ENCODE measurements around the gene DYNLRB2.

The DYNLRB2 gene

GRCh38 chr16:80511824-80512592 lies 28.8 kb upstream of the DYNLRB2 start:
- DNase-seq (ENCODE audit: low read depth), result no peak
- TF ChIP-seq, protein P1, sequence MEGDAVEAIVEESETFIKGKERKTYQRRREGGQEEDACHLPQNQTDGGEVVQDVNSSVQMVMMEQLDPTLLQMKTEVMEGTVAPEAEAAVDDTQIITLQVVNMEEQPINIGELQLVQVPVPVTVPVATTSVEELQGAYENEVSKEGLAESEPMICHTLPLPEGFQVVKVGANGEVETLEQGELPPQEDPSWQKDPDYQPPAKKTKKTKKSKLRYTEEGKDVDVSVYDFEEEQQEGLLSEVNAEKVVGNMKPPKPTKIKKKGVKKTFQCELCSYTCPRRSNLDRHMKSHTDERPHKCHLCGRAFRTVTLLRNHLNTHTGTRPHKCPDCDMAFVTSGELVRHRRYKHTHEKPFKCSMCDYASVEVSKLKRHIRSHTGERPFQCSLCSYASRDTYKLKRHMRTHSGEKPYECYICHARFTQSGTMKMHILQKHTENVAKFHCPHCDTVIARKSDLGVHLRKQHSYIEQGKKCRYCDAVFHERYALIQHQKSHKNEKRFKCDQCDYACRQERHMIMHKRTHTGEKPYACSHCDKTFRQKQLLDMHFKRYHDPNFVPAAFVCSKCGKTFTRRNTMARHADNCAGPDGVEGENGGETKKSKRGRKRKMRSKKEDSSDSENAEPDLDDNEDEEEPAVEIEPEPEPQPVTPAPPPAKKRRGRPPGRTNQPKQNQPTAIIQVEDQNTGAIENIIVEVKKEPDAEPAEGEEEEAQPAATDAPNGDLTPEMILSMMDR (IDR thresholded peaks at IDR 0.05; ENCODE audit: low read depth, low read length, missing control alignments), result no peak
- no peak overlapping the region for H3K4me3 ChIP-seq (ENCODE audit: low read depth, low read length)
- in situ Hi-C loops (cut with HindIII; ENCODE audit: low sequenced_read_pairs), result no loop called here

DNA sequence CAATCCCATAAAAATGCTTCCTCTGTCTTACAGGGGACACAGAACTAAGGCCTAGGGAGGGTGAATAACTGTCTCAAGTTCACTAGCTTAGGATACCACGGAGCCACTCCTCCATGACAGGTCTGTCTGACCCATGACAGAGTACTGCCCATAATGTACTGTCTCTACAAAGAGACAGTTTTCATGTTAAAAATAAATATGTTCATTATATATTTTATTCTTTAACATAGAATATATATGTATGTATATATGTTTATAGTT lies 28.3 kb upstream of the DYNLRB2 start:
- TF ChIP-seq, protein P1 (IDR thresholded peaks at IDR 0.05; ENCODE audit: low read depth, low read length, missing control alignments), result no peak
- H3K4me3 ChIP-seq (ENCODE audit: low read depth, low read length), result no peak overlapping the region
- DNase-seq (ENCODE audit: low read depth), result no peak
- in situ Hi-C loops (cut with HindIII; ENCODE audit: low sequenced_read_pairs), result no loop called here

DNA sequence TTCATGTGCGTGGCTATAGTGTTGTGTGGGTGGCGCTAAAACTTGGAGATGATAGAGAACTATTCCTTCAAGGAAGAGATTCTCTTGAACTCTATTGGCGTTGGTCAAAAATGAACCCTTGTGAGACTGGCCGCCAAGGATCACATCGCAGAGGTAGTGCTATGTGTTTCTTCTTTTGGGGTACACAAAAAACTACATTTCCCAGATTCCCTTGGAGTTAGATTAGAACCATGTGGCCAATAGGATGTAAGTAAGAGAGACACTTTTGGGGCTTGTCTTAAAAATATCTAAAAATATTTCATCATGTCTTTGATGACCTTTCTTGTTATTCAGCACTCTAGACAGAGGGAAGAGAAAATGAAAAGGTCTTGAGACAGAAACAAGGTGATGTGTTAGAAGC lies 25.4 kb upstream of the DYNLRB2 start:
- H3K4me3 ChIP-seq (ENCODE audit: low read depth, low read length), result no peak overlapping the region
- in situ Hi-C loops (cut with HindIII; ENCODE audit: low sequenced_read_pairs), result no loop called here
- no peak for DNase-seq (ENCODE audit: low read depth)
- TF ChIP-seq, protein P1 (IDR thresholded peaks at IDR 0.05; ENCODE audit: low read depth, low read length, missing control alignments), result no peak

DNA sequence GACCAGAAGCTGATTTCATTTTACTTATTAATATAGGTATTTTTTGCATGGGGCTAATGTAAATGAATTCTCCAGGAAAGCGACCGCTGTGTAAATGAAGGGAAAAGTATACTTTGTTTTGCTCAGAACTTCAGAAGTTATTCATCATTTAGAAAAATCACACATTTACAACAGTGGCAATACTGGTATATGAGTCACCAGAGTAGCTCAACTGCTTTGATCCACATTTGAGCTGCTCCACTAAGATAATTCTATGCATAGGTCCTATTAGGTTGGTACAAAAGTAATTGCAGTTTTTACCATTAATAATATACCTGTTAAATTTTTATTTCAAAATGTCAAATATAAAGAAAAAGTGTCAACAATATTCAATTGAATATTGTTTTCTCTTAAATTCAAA lies 22.9 kb upstream of the DYNLRB2 start:
- H3K4me3 ChIP-seq (ENCODE audit: low read depth, low read length), result no peak overlapping the region
- TF ChIP-seq, protein P1 (IDR thresholded peaks at IDR 0.05; ENCODE audit: low read depth, low read length, missing control alignments), result no peak
- DNase-seq (ENCODE audit: low read depth), result no peak
- in situ Hi-C loops (cut with HindIII; ENCODE audit: low sequenced_read_pairs), result no loop called here

GRCh38 chr16:80518436-80518835 lies 22.4 kb upstream of the DYNLRB2 start:
- in situ Hi-C loops (cut with HindIII; ENCODE audit: low sequenced_read_pairs), result no loop called here
- no peak for DNase-seq (ENCODE audit: low read depth)

GRCh38 chr16:80519189-80519588 lies 21.6 kb upstream of the DYNLRB2 start:
- no peak overlapping the region for H3K4me3 ChIP-seq (ENCODE audit: low read depth, low read length)
- TF ChIP-seq, protein P1 (IDR thresholded peaks at IDR 0.05; ENCODE audit: low read depth, low read length, missing control alignments), result no peak
- in situ Hi-C loops (cut with HindIII; ENCODE audit: low sequenced_read_pairs), result no loop called here
- no peak for DNase-seq (ENCODE audit: low read depth)

More at GRCh38 chr16:80518436-80518835, 22.4 kb upstream of the DYNLRB2 start:
- H3K4me3 ChIP-seq (ENCODE audit: low read depth, low read length), result no peak overlapping the region
- TF ChIP-seq, protein P1 (IDR thresholded peaks at IDR 0.05; ENCODE audit: low read depth, low read length, missing control alignments), result no peak

All from astrocyte of the cerebellum (primary cell).